Astrocyte (in vitro differentiated cells and primary cell): ENCODE results near the gene PPP1R36. TPM values are rescaled to one million over a fixed set of nuclear protein-coding genes. Genes with fewer than 3 reads are reported as not detected.

Source experiments
- DNase-seq: peaks from one replicate; pipeline ENCODE4 v3.0.0-alpha.2; 2010; ENCODE audit warnings: low read depth
- FAIRE-seq: peaks from 2 replicates; lab custom pipeline; 2011; peaks lifted over from hg19 to GRCh38; lab: Jason Lieb, UNC
- H2AFZ ChIP-seq: 2 replicates; pipeline ENCODE4 v1.6.0; 2012; ENCODE audit warnings: low read depth, low read length, inconsistent platforms
- H3K27ac ChIP-seq: 2 replicates; pipeline ENCODE4 v1.5.1; 2011; ENCODE audit warnings: low read depth, low read length, inconsistent platforms
- H3K27me3 ChIP-seq: 2 replicates; pipeline ENCODE4 v1.6.0; 2011; ENCODE audit warnings: low read length, inconsistent platforms; ENCODE audit not compliant: insufficient read depth
- H3K36me3 ChIP-seq: 2 replicates; pipeline ENCODE4 v1.5.1; 2011; ENCODE audit warnings: low read length, inconsistent platforms; ENCODE audit not compliant: insufficient read depth
- H3K4me1 ChIP-seq: 2 replicates; pipeline ENCODE4 v1.5.1; 2011; ENCODE audit warnings: low read length, inconsistent platforms; ENCODE audit not compliant: insufficient read depth
- H3K4me2 ChIP-seq: 2 replicates; pipeline ENCODE4 v1.6.0; 2012; ENCODE audit warnings: low read length, inconsistent platforms
- H3K4me3 ChIP-seq: 2 replicates; pipeline ENCODE4 v1.5.1; 2011; ENCODE audit warnings: low read depth, mild to moderate bottlenecking, low read length, inconsistent platforms; ENCODE audit not compliant: insufficient read depth
- H3K79me2 ChIP-seq: 2 replicates; pipeline ENCODE4 v1.6.0; 2012; ENCODE audit warnings: mild to moderate bottlenecking, low read length, inconsistent platforms; ENCODE audit not compliant: insufficient read depth
- H3K9ac ChIP-seq: 2 replicates; pipeline ENCODE4 v1.6.0; 2012; ENCODE audit warnings: mild to moderate bottlenecking, low read length, inconsistent platforms
- H3K9me3 ChIP-seq: 2 replicates; pipeline ENCODE4 v1.5.1; 2012; ENCODE audit warnings: low read depth, mild to moderate bottlenecking, low read length, inconsistent platforms; ENCODE audit not compliant: insufficient read depth
- H4K20me1 ChIP-seq: 2 replicates; pipeline ENCODE4 v1.6.0; 2012; ENCODE audit warnings: low read length, inconsistent platforms; ENCODE audit not compliant: insufficient read depth
- H3K27ac Mint-ChIP-seq: one replicate; pipeline ENCODE4 v1.8.0; 2021; ENCODE audit warnings: mild to moderate bottlenecking, mixed read lengths; ENCODE audit not compliant: unreplicated experiment
- H3K27me3 Mint-ChIP-seq: one replicate; pipeline ENCODE4 v1.8.0; 2021; ENCODE audit warnings: low read depth, mixed read lengths; ENCODE audit not compliant: unreplicated experiment
- H3K36me3 Mint-ChIP-seq: one replicate; pipeline ENCODE4 v1.8.0; 2021; ENCODE audit warnings: low read depth, mixed read lengths; ENCODE audit not compliant: unreplicated experiment
- H3K4me1 Mint-ChIP-seq: one replicate; pipeline ENCODE4 v1.8.0; 2021; ENCODE audit warnings: low read depth, mixed read lengths; ENCODE audit not compliant: unreplicated experiment
- H3K4me3 Mint-ChIP-seq: one replicate; pipeline ENCODE4 v1.8.0; 2021; ENCODE audit warnings: mild to moderate bottlenecking, moderate library complexity, mixed read lengths; ENCODE audit not compliant: unreplicated experiment
- H3K9me3 Mint-ChIP-seq: one replicate; pipeline ENCODE4 v1.8.0; 2021; ENCODE audit warnings: mild to moderate bottlenecking, mixed read lengths; ENCODE audit not compliant: unreplicated experiment
- EZH2 ChIP-seq: IDR thresholded peaks from 2 replicates; pipeline ENCODE4 v1.6.1; 2012; ENCODE audit warnings: mild to moderate bottlenecking, low read length, inconsistent platforms; ENCODE audit not compliant: insufficient read depth
- total RNA-seq: library from RNA; stranded (reverse); gene quantifications from 2 replicates; pipeline ENCODE4 v1.2.1, GENCODE V29; 2021
- TF ChIP-seq, protein P1 (sequence below): IDR thresholded peaks from 2 replicates; pipeline ENCODE4 v1.5.1; 2011; ENCODE audit warnings: low read depth, mild to moderate bottlenecking, inconsistent platforms, low read length, moderate library complexity; ENCODE audit not compliant: insufficient read depth

The PPP1R36 gene
- total RNA-seq, 1 donor from 2014 or later: 0.91 TPM

DNA sequence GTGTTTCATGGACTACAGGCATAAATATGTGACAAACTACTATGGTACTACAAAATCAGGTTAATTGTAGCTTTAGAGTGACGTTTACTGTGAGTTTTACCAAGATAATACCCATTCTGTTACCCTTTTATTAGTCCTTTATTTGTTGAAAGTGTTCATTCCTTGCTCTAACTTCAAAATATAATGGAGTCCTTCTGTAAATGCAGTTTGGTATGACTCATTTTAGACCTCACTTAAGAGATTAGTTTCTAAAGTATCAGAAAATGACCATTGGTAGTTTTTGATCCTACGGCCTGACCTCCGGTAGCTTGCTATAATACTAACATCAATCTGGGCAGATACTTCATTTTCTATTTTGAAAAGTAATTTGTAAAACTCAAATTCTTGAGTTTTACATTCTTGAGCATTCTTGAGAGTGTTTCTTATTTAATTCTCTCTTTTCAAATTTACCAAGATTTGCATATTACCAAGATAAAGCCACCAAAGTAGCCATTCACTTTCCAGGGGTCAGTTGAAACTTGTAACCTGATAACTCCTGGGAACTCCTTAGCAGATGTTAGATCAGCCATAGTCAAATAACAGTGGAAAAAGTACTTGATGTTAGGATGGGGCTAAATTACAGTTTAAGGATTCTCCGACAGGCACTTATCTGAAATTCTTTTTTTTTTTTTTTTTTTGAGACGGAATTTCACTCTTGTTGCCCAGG lies 5.0 kb upstream of the PPP1R36 start:
- H3K4me1 Mint-ChIP-seq: peaks cover 17% of the 10 kb centered on the region
- no peak overlapping the region for H3K27ac ChIP-seq
- peaks cover 9% of the 10 kb centered on the region for H4K20me1 ChIP-seq
- peaks cover 18% of the 10 kb centered on the region for H3K27me3 ChIP-seq
- no peak overlapping the region for H3K4me3 ChIP-seq
- DNase-seq (no peak), FAIRE-seq (no peak)
- no peak for TF ChIP-seq EZH2
- TF ChIP-seq, protein P1, sequence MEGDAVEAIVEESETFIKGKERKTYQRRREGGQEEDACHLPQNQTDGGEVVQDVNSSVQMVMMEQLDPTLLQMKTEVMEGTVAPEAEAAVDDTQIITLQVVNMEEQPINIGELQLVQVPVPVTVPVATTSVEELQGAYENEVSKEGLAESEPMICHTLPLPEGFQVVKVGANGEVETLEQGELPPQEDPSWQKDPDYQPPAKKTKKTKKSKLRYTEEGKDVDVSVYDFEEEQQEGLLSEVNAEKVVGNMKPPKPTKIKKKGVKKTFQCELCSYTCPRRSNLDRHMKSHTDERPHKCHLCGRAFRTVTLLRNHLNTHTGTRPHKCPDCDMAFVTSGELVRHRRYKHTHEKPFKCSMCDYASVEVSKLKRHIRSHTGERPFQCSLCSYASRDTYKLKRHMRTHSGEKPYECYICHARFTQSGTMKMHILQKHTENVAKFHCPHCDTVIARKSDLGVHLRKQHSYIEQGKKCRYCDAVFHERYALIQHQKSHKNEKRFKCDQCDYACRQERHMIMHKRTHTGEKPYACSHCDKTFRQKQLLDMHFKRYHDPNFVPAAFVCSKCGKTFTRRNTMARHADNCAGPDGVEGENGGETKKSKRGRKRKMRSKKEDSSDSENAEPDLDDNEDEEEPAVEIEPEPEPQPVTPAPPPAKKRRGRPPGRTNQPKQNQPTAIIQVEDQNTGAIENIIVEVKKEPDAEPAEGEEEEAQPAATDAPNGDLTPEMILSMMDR: no peak
- H2AFZ ChIP-seq: no peak overlapping the region
- H3K4me3 Mint-ChIP-seq: no peak overlapping the region
- H3K9ac ChIP-seq: no peak overlapping the region
- peaks cover 6% of the 10 kb centered on the region for H3K36me3 Mint-ChIP-seq
- H3K4me1 ChIP-seq: peaks cover 22% of the 10 kb centered on the region
- no peak overlapping the region for H3K4me2 ChIP-seq
- peaks cover 15% of the 10 kb centered on the region for H3K9me3 ChIP-seq
- H3K27me3 Mint-ChIP-seq: peaks cover 5% of the 10 kb centered on the region
- no peak overlapping the region for H3K27ac Mint-ChIP-seq
- peaks cover 10% of the 10 kb centered on the region for H3K79me2 ChIP-seq
- no peaks in the 10 kb centered on the region for H3K36me3 ChIP-seq
- peaks cover 4% of the 10 kb centered on the region for H3K9me3 Mint-ChIP-seq

DNA sequence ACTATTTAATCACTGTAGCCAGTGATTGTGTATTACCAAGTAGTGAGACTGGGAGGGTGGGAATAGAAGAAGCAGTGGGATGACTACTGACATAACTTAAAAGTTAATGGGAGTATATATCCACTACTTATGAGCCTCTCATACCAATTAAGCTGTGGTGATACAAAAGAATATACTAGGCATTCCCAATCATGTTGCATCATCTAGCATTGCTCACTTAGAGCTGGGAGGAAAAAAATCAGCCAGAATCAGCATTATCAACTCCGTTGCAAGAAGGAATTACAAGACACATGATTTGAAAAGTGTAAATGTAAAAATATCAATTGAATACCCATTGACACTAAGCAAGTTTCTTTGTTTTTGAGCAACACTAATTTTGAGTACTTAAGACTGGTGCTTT lies 745 bp upstream of the PPP1R36 start:
- no peaks in the 10 kb centered on the region for H4K20me1 ChIP-seq
- H3K79me2 ChIP-seq: no peaks in the 10 kb centered on the region
- no peak for TF ChIP-seq EZH2
- TF ChIP-seq, protein P1: no peak
- no peaks in the 10 kb centered on the region for H3K36me3 ChIP-seq
- no peaks in the 10 kb centered on the region for H3K9me3 ChIP-seq
- peaks cover 20% of the 10 kb centered on the region for H3K27me3 ChIP-seq
- peak overlapping the region; percentile 51 for H3K27ac Mint-ChIP-seq
- DNase-seq (no peak), FAIRE-seq (no peak)
- H3K4me1 ChIP-seq: peaks cover 10% of the 10 kb centered on the region
- peaks cover 16% of the 10 kb centered on the region for H3K4me1 Mint-ChIP-seq
- H3K36me3 Mint-ChIP-seq: no peaks in the 10 kb centered on the region
- no peak overlapping the region for H2AFZ ChIP-seq
- no peak overlapping the region for H3K4me2 ChIP-seq
- no peak overlapping the region for H3K4me3 Mint-ChIP-seq
- no peak overlapping the region for H3K4me3 ChIP-seq
- peaks cover 15% of the 10 kb centered on the region for H3K27me3 Mint-ChIP-seq
- no peaks in the 10 kb centered on the region for H3K9me3 Mint-ChIP-seq
- no peak overlapping the region for H3K9ac ChIP-seq
- H3K27ac ChIP-seq: no peak overlapping the region

DNA sequence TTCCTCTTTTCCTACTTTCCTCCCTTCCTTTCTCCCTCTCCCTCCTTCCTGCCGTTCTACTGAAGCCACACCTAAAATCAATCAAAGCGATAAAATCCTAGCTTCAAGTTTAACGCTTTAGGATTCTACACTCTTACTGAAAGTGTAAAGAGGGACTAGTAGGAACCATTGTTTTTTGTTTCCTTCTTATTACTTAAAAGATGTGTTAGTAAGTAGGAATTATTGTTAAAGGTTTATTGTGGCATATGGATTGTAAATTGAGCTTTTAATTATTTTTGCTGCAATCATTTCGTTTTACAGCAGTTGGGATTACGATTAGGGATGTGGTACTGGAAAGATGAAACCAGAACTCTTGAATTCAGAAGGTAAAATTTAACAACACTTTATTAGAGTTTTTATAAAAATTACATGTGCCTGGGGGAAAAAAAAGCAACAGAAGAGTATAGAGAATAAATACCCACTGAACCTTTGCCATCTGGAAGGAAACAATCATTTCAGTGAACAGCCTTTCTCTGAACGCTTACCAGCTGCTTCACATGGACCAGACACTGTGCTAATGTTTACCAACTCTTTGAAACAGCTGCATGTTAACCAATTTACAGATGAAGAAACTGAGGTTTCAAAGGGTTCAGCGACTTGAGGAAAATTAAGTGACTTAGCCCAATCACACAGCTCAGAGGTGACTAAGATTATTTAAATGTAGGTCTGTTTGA lies 1.0 kb downstream of the PPP1R36 start:
- peak overlapping the region; percentile 72 for H3K4me3 Mint-ChIP-seq
- Histone ChIP-seq H3K4me3 (no peak overlapping the region), H3K27ac (no peak overlapping the region), H3K4me1 (peaks cover 10% of the 10 kb centered on the region), H3K27me3 (peaks cover 20% of the 10 kb centered on the region), H4K20me1 (no peaks in the 10 kb centered on the region), H3K9me3 (no peaks in the 10 kb centered on the region), H3K79me2 (no peaks in the 10 kb centered on the region), H2AFZ (no peak overlapping the region), H3K4me2 (peak overlapping the region; percentile 82), H3K9ac (no peak overlapping the region), H3K36me3 (no peaks in the 10 kb centered on the region)
- no peaks in the 10 kb centered on the region for H3K36me3 Mint-ChIP-seq
- H3K9me3 Mint-ChIP-seq: no peaks in the 10 kb centered on the region
- peaks cover 10% of the 10 kb centered on the region for H3K4me1 Mint-ChIP-seq
- H3K27ac Mint-ChIP-seq: no peak overlapping the region
- peaks cover 15% of the 10 kb centered on the region for H3K27me3 Mint-ChIP-seq
- TF ChIP-seq, protein P1: no peak
- TF ChIP-seq EZH2: no peak
- FAIRE-seq (no peak), DNase-seq (no peak)
